K562 (cell line): Measurements from ENCODE around the gene RBM5. TPM values are rescaled to one million over a fixed set of nuclear protein-coding genes. Genes with fewer than 3 reads are reported as not detected.

Experiments
- ATF7 ChIP-seq: fragments of 450-650 bp; IDR thresholded peaks from 2 replicates; pipeline ENCODE4 v1.7.1; 2014; ENCODE audit warnings: mild to moderate bottlenecking, moderate library complexity
- BRF2 ChIP-seq: IDR thresholded peaks from 3 replicates; pipeline ENCODE4 v1.6.1; 2011; ENCODE audit warnings: borderline replicate concordance, mild to moderate bottlenecking; ENCODE audit not compliant: insufficient read length, insufficient read depth
- CSDE1 ChIP-seq, 2 experiments: fragments of 450-650 bp; IDR thresholded peaks; 2 replicates each; pipeline ENCODE4 v1.6.1; 2016; ENCODE audit warnings: mild to moderate bottlenecking in 1 of 2
- GATAD2B ChIP-seq: fragments of 450-650 bp; IDR thresholded peaks from 2 replicates; pipeline ENCODE4 v1.6.1; 2017; ENCODE audit warnings: mild to moderate bottlenecking, borderline replicate concordance
- IRF2 ChIP-seq: sonication (generic); formaldehyde crosslinking; IDR thresholded peaks from 2 replicates; pipeline ENCODE4 v1.8.1; 2022; ENCODE audit warnings: mild to moderate bottlenecking, missing genetic modification reagents
- PHF8 ChIP-seq: fragments of 200-600 bp; sonication (generic); IDR thresholded peaks from 2 replicates; pipeline ENCODE4 v1.6.1; 2012; ENCODE audit warnings: mixed run types, mild to moderate bottlenecking, inconsistent platforms, low read length, moderate library complexity, borderline replicate concordance
- RBBP5 ChIP-seq: fragments of 200-600 bp; sonication (generic); IDR thresholded peaks from 2 replicates; pipeline ENCODE4 v1.6.1; 2012; ENCODE audit warnings: borderline replicate concordance, mild to moderate bottlenecking, low read length, control low read depth, inconsistent platforms; ENCODE audit not compliant: insufficient read depth, poor library complexity, severe bottlenecking
- SMARCE1 ChIP-seq: fragments of 450-650 bp; IDR thresholded peaks from 2 replicates; pipeline ENCODE4 v1.7.1; 2016; ENCODE audit warnings: mild to moderate bottlenecking
- SUPT5H ChIP-seq: fragments of 450-650 bp; IDR thresholded peaks from 2 replicates; pipeline ENCODE4 v1.6.1; 2016
- TAF7 ChIP-seq: fragments of 450-650 bp; IDR thresholded peaks from 2 replicates; pipeline ENCODE4 v1.6.1; 2016; ENCODE audit warnings: missing genetic modification characterization, missing compliant biosample characterization
- TARDBP ChIP-seq: fragments of 450-650 bp; IDR thresholded peaks from 2 replicates; pipeline ENCODE4 v1.6.1; 2016
- ZBTB40 ChIP-seq, 2 experiments: fragments of 450-650 bp in 1 of 2; sonication (generic) in 1 of 2; formaldehyde crosslinking in 1 of 2; IDR thresholded peaks; 2 replicates each; pipeline versions ENCODE4 v1.7.1 to v1.9.0; 2016 to 2022; ENCODE audit warnings: inconsistent platforms in 1 of 2, mild to moderate bottlenecking in 1 of 2, missing genetic modification reagents in 1 of 2
- ZNF24 ChIP-seq: fragments of 450-650 bp; IDR thresholded peaks from 2 replicates; pipeline ENCODE4 v1.6.1; 2016
- ZNF707 ChIP-seq: fragments of 250-450 bp; sonication (Bioruptor Pico); conservative IDR thresholded peaks from 2 replicates; pipeline ENCODE4 v1.8.0; 2022; ENCODE audit warnings: inconsistent platforms, mild to moderate bottlenecking, moderate library complexity
- ZNF780A ChIP-seq: fragments of 250-450 bp; sonication (Bioruptor Pico); IDR thresholded peaks from 2 replicates; pipeline ENCODE4 v1.5.0; 2021; ENCODE audit warnings: mild to moderate bottlenecking
- polyA plus RNA-seq, 8 experiments: library from polyadenylated mRNA; depleted of rRNA in 4 of 8; stranded (reverse) in 5 of 8; unstranded in 3 of 8; fragments of >200 nt; fragmentation: Nextera tagmentation in 2 of 8; fragmentation: Illumina TruSeq in 1 of 8; extraction: Ambion mirVana in 2 of 8; extraction: Trizol in 1 of 8; gene quantifications; 2 replicates each; pipeline versions ENCODE4 v1.2.1 to v1.2.3, GENCODE V29; 2011 to 2014; ENCODE audit warnings: inconsistent platforms in 1 of 8, missing spikeins in 1 of 8
- total RNA-seq, 7 experiments: library from RNA; depleted of rRNA in 6 of 7; stranded (reverse); fragments of >200 nt in 6 of 7; fragmentation: Illumina TruSeq in 2 of 7; extraction: Trizol in 2 of 7; gene quantifications; 2 replicates each; pipeline versions ENCODE4 v1.2.1 to v1.2.3, GENCODE V29; 2011 to 2021; ENCODE audit warnings: low replicate concordance in 1 of 7
- TF ChIP-seq, protein P1 (sequence below): fragments of 450-650 bp; conservative IDR thresholded peaks from 2 replicates; pipeline ENCODE4 v1.6.1; 2016; ENCODE audit warnings: missing genetic modification characterization, low read depth, mild to moderate bottlenecking, control low read depth, missing compliant biosample characterization

RBM5 gene
- total and polyA plus RNA-seq, 9 of the 15 experiments (the other 6 are each of a cell fraction or from before 2014, with no cell fraction given): 24.5 to 153 (median 81.6) TPM

DNA sequence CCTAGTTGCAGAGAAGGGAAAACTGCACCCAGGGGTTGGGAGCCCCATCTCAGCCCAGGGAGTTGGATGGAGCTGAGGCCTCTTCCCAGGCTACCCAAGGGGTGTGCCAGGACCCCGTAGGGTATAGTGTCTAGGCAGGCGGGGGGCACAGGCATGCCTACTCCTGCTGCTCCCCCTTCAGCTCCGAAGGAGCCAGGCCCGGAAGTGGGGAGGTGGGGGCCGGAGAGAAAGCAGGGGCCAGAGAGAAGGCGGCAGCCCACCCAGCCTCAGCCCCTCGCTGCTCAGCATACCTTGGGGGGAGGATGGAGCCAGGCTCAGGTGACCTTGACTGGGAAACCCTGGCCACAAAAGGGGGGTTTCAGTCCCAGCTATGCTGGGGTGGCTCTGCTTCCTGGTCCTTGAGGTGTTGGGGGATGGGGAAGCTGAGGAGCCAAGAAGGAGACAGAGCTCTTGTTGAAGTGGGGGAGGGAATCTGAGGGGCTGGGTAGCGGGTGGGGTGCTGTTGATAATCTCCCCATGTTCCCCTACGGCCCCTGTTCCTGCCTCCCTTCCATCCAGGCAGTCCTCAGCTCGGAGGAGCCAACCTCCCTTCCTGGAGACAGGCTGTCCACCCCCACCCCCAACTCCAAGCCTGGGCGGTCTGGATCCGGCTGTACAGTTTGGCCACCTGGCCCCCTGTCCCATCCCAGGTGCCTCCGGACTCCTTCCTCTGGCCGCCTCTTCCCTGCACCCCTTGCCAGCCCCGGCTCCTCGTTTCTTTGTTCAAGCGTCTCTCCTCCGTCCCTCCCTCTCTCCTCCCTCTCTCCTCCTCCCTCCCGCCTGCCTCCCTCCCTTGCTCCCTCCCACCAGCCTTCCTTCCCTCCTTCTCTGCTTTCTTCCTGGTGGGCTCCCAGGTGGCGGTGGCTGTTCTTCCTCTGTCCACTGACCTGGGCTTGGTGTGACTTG is 68.1 kb downstream of the RBM5 start (continued):
- TF ChIP-seq ZBTB40 (IDR thresholded peaks at IDR 0.05) (no peak), ZBTB40 (CRISPR knock-in tag; IDR thresholded peaks at IDR 0.05) (no peak), BRF2 (no peak), RBBP5 (peak; percentile 19), ZNF707 (CRISPR knock-in tag) (no peak), IRF2 (CRISPR knock-in tag) (no peak), GATAD2B (no peak), TARDBP (no peak), ATF7 (no peak), SUPT5H (no peak), TAF7 (tag) (no peak), CSDE1 (IDR thresholded peaks at IDR 0.05) (no peak), PHF8 (peak; percentile 27; the same call in 1 of the 2 replicates), ZNF780A (no peak), SMARCE1 (no peak), ZNF24 (no peak)
- TF ChIP-seq, protein P1, sequence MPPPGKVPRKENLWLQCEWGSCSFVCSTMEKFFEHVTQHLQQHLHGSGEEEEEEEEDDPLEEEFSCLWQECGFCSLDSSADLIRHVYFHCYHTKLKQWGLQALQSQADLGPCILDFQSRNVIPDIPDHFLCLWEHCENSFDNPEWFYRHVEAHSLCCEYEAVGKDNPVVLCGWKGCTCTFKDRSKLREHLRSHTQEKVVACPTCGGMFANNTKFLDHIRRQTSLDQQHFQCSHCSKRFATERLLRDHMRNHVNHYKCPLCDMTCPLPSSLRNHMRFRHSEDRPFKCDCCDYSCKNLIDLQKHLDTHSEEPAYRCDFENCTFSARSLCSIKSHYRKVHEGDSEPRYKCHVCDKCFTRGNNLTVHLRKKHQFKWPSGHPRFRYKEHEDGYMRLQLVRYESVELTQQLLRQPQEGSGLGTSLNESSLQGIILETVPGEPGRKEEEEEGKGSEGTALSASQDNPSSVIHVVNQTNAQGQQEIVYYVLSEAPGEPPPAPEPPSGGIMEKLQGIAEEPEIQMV (tag): no peak
